Effector memory CD4-positive, alpha-beta T cell (primary cell): ENCODE measurements around the gene RNF157.
"Not testable (repeated sequence)": the region's sequence is repeated elsewhere in the genome, so short reads cannot be mapped to it uniquely, and the experiment has no call there.

Experiments
- DNase-seq, 3 donors: peaks; one replicate each; pipeline ENCODE4 v3.0.0-alpha.2; 2020
- H3K27ac ChIP-seq: 2 replicates; pipeline ENCODE4 v1.7.0; 2013; ENCODE audit warnings: mild to moderate bottlenecking, low read length, moderate library complexity; ENCODE audit not compliant: insufficient read depth, poor library complexity, severe bottlenecking
- H3K27me3 ChIP-seq: replicated peaks from 2 replicates; pipeline ENCODE4 v1.7.0; 2013; ENCODE audit warnings: mild to moderate bottlenecking, low read length; ENCODE audit not compliant: insufficient read depth, control insufficient read depth, poor library complexity, severe bottlenecking
- H3K36me3 ChIP-seq: 2 replicates; pipeline ENCODE4 v1.7.0; 2013; ENCODE audit warnings: mild to moderate bottlenecking, low read length, moderate library complexity; ENCODE audit not compliant: control insufficient read depth, insufficient read depth
- H3K4me1 ChIP-seq: 2 replicates; pipeline ENCODE4 v1.7.0; 2013; ENCODE audit warnings: low read length, mild to moderate bottlenecking; ENCODE audit not compliant: control insufficient read depth, insufficient read depth, poor library complexity, severe bottlenecking
- H3K4me3 ChIP-seq: 2 replicates; pipeline ENCODE4 v1.7.0; 2013; ENCODE audit warnings: low read length, low read depth, mild to moderate bottlenecking; ENCODE audit not compliant: insufficient read depth, poor library complexity, severe bottlenecking
- H3K9me3 ChIP-seq: 2 replicates; pipeline ENCODE4 v1.7.0; 2013; ENCODE audit warnings: mild to moderate bottlenecking, low read length, moderate library complexity; ENCODE audit not compliant: control insufficient read depth

RNF157 gene

GRCh38 chr17:76207275-76208059, 32.8 kb downstream of the RNF157 start:
- Histone ChIP-seq H3K36me3 (peaks cover 12% of the 10 kb centered on the region), H3K27ac (peak overlapping the region; percentile 25), H3K4me1 (peaks cover 24% of the 10 kb centered on the region), H3K9me3 (no peaks in the 10 kb centered on the region), H3K4me3 (no peak overlapping the region), H3K27me3 (no peaks in the 10 kb centered on the region)
- DNase-seq: no peak

DNA sequence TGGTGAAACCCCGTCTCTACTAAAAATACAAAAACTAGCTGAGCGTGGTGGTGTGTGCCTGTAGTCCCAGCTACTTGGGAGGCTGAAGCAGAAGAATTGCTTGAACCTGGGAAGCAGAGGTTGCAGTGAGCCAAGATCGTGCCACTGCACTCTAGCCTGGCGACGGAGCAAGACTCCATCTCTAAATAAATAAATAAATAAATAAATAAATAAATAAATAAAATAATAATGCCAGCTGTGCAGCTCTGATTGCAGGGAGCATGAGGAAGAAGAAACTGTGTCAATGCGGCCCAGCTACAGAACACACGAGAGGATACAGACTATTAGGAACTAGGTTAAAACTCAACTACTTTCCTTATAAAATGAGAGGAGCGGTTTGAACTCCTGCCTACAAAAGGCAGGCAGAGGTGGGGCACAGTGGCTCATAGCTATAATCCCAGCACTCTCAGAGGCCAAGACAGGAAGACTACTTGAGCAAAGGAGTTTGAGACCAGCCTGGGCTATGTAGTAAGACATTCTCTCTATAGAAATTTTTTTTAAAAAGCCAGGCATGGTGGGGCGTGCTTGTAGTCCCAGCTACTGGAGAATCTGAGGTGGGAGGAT, 34.6 kb downstream of the RNF157 start:
- H3K9me3 ChIP-seq, H3K27me3 ChIP-seq, H3K4me3 ChIP-seq, H3K36me3 ChIP-seq, DNase-seq, H3K27ac ChIP-seq: not testable (repeated sequence)
- H3K4me1 ChIP-seq: peaks cover 24% of the 10 kb centered on the region

DNA sequence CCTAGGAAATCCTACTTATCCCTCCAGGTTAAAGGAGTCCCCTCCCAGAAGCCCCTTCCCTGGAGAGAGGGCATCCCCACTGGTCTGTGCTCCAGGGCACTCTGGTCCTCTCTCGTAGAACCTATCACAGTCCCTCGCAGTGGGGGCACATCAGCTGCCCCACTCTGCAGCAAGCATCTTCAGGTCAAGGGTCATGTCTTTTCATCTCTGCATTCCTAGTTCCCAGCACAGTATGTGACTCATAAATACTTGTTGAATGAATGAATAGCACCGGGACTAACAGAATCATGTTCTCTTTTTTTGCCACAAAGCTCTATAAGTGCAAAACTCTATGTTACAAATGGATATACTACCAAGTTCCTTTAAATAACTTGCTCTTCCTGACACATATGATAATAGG, 36.0 kb downstream of the RNF157 start:
- DNase-seq: no peak
- Histone ChIP-seq H3K27me3 (no peaks in the 10 kb centered on the region), H3K36me3 (no peaks in the 10 kb centered on the region), H3K27ac (no peak overlapping the region), H3K4me1 (peaks cover 35% of the 10 kb centered on the region), H3K9me3 (no peaks in the 10 kb centered on the region), H3K4me3 (no peak overlapping the region)

DNA sequence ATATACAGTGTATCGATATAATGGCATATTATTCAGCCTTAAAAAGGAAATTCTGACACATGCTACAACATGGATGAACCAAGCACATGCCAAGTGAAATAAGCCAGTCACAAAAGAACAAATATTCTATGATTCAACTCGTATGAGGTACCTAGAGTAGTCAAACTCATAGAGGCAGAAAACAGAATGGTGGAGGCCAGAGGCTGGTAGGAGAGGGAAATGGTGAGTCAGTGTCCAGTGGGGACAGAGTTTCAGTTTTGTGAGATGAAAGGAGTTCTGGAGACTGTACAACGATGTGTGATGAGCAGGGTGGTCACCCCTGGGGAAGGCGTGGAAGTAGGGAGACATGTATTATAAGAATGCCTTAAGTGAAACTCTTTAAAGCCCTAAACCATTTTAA, 39.9 kb downstream of the RNF157 start:
- no peaks in the 10 kb centered on the region for H3K36me3 ChIP-seq
- H3K9me3 ChIP-seq: no peaks in the 10 kb centered on the region
- peaks cover 41% of the 10 kb centered on the region for H3K4me1 ChIP-seq
- H3K4me3 ChIP-seq: no peak overlapping the region
- no peaks in the 10 kb centered on the region for H3K27me3 ChIP-seq
- H3K27ac ChIP-seq: peak overlapping the region; percentile 54
- no peak for DNase-seq

DNA sequence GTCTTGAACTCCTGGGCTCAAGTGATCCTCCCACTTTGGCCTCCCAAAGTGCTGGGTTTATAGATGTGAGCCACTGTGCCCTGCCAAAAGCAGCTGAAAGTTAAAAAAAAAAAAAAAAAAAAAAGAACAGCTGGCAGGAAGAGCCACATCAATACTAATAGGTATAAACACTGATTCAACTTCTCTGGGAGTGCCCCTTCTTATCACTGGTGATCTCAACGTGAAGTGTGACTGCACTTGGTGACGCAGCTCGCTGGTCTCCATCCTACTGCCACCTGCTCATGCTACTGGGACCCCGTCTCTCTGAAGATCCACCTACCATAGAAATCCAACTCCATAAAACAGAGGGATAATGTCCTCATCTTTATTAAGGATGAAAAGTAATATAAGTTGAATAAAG, 40.8 kb downstream of the RNF157 start:
- H3K27me3 ChIP-seq: no peaks in the 10 kb centered on the region
- H3K4me1 ChIP-seq: peaks cover 41% of the 10 kb centered on the region
- no peaks in the 10 kb centered on the region for H3K9me3 ChIP-seq
- H3K4me3 ChIP-seq: no peak overlapping the region
- peak overlapping the region; percentile 54 for H3K27ac ChIP-seq
- DNase-seq: peak; percentile 46 to 66 (median 57)
- no peaks in the 10 kb centered on the region for H3K36me3 ChIP-seq

- peak overlapping the region; percentile 54 for H3K27ac ChIP-seq
- no peaks in the 10 kb centered on the region for H3K9me3 ChIP-seq
- peaks cover 49% of the 10 kb centered on the region for H3K4me1 ChIP-seq
- DNase-seq: no peak
- no peak overlapping the region for H3K4me3 ChIP-seq
- no peaks in the 10 kb centered on the region for H3K27me3 ChIP-seq
- no peaks in the 10 kb centered on the region for H3K36me3 ChIP-seq
Observed at GRCh38 chr17:76198702-76199101, 41.6 kb downstream of the RNF157 start.

- peaks cover 57% of the 10 kb centered on the region for H3K4me1 ChIP-seq
- no peak overlapping the region for H3K4me3 ChIP-seq
- H3K27ac ChIP-seq: peak overlapping the region; percentile 54
- no peaks in the 10 kb centered on the region for H3K9me3 ChIP-seq
- H3K27me3 ChIP-seq: no peaks in the 10 kb centered on the region
- DNase-seq: no peak
- H3K36me3 ChIP-seq: no peaks in the 10 kb centered on the region
Observed at GRCh38 chr17:76197911-76198310, 42.4 kb downstream of the RNF157 start.

GRCh38 chr17:76196675-76197074, 43.6 kb downstream of the RNF157 start:
- no peaks in the 10 kb centered on the region for H3K36me3 ChIP-seq
- peaks cover 66% of the 10 kb centered on the region for H3K4me1 ChIP-seq
- H3K9me3 ChIP-seq: no peaks in the 10 kb centered on the region
- no peak overlapping the region for H3K27ac ChIP-seq
- H3K27me3 ChIP-seq: no peaks in the 10 kb centered on the region
- no peak overlapping the region for H3K4me3 ChIP-seq
- no peak for DNase-seq

- Histone ChIP-seq H3K27me3 (no peaks in the 10 kb centered on the region), H3K4me1 (peaks cover 71% of the 10 kb centered on the region), H3K9me3 (no peaks in the 10 kb centered on the region), H3K27ac (no peak overlapping the region), H3K4me3 (no peak overlapping the region), H3K36me3 (no peaks in the 10 kb centered on the region)
- DNase-seq: no peak
Observed at GRCh38 chr17:76195281-76196096, 44.8 kb downstream of the RNF157 start.

DNA sequence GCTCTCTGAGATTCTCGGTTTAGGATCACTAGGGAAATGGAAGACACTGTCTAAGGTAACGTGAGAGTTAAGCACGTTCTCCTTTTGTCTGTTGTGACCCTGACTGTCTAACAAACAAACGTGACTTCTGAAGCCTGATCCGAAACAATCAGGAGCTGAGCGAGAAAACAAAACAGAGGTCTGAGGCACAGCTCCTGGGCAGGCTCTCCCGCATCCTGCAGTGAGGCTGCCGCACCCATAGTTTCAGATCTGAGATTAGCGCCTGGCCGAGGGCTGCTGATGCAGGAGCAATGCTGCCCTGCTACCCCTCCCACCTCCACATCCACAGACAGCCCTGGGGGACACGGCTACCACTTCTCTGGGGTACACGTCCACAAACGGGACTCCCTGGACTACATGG, 46.7 kb downstream of the RNF157 start:
- Histone ChIP-seq H3K27me3 (no peaks in the 10 kb centered on the region), H3K27ac (peak overlapping the region; percentile 70), H3K4me1 (peaks cover 71% of the 10 kb centered on the region), H3K4me3 (peak overlapping the region; percentile 30), H3K9me3 (no peaks in the 10 kb centered on the region), H3K36me3 (no peaks in the 10 kb centered on the region)
- no peak for DNase-seq
